Amniotic stem cell (primary cell): ENCODE measurements around the gene HSPA9.
A peak's percentile ranks its signal among the peaks of the same experiment; 100 is the strongest.

Experiments used
- DNase-seq: peaks from one replicate; lab custom pipeline; 2025; lab: John Stamatoyannopoulos, UW

The HSPA9 gene

DNA sequence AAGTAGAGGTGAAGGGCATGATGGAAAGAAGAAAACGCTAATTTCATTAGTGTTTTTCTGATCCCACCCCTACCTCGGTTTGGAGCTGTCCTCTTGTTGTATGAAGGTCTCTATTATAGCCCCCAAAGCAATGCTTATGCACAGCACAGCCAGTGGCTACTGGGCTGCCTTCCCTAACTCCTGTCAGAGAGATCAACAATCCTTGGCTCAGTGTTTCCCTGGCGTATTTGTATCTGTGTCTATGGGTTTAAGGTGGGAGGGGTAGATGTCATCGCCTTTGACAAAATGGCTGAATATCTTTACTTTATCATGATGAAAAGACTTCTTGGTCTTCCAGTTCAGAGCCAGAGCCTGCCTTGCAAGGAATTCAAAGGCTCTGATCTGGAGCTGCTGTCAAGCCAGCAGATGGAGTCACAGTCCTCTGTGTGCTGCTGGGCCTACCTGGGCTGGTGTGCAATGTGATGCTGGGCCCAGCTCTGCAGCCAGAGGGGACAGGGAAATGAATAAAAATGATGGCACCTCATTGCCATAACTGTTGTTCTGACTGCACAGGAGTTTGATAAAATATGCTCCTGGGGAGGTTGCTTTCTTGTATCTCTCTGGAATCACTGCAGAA, 20.1 kb upstream of the HSPA9 start:
- DNase-seq: no peak

- no peak for DNase-seq
These were observed 19.3 kb upstream of the HSPA9 start for GRCh38 chr5:138594305-138595058.

GRCh38 chr5:138588013-138588788, 13.0 kb upstream of the HSPA9 start:
- no peak for DNase-seq

DNA sequence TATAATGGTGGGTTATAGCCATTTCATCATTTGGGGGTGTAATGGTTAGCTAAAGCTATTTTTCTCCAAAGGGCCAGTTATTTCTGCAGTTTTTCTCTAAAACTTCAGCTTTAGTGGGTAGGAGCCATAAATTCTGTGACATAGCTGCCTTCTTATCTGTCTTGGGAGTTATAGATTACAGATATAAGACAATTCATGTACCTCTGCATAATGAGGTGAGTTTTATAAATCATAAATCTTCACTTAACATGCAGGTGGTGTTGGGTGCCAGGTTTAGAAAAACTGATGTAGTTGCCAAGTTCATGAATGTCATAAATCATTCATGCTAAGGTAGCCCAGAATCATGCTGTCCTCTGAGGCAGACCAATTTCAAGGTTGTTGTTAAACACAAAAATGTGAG, 10.0 kb upstream of the HSPA9 start:
- DNase-seq: no peak

DNA sequence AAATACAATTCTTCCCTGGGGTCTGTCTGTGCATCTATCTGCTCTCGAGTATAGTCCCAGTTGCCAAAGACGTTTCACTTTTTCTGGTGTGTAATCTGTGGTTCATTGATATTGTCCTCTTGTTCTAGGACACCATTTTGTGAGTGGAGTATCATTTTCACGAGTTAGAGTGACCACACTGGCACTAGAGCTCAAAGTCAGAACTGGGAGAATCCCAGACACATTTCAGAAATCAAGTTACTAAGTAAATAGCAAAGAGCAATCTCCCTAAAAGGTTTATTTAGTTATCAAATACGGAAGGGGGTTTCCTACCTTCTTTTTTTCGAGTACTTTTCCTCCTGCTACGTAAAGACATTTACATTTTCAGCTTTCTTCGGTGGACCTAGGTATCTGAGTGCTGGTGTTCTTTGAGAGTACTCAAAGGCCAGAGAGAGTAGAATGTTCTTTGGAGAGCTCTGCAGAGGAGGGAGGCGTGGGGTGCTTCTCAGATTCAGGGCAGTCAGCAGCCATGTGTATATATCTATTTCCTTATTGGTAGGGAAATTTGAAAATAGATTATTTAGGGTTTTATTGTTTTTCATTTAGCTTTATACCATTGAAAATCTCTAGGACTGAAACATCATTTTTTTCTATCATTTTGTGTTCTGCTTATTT, 8.9 kb upstream of the HSPA9 start:
- DNase-seq: no peak

GRCh38 chr5:138582959-138583358, 7.8 kb upstream of the HSPA9 start:
- DNase-seq: no peak

GRCh38 chr5:138580777-138581176, 5.6 kb upstream of the HSPA9 start:
- no peak for DNase-seq

DNA sequence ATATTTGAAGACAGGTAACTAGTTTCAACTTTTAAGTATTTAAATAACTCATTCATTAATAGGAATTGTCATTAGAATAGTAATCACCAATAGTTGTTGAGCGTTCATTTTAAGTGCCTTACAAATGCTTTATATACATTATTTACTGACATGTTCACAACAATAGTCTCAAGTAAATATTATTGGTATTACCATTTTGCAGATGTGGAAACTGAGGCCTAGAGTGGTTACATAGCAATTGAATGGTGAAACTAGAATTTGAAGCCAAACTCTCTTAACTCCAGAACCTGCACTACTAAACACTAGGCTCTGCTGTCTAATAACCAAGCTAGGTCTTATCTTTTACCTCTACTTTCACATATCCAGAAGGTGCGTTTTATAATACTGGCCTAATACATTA, 4.8 kb upstream of the HSPA9 start:
- DNase-seq: no peak

GRCh38 chr5:138579517-138579863, 4.3 kb upstream of the HSPA9 start:
- no peak for DNase-seq

DNA sequence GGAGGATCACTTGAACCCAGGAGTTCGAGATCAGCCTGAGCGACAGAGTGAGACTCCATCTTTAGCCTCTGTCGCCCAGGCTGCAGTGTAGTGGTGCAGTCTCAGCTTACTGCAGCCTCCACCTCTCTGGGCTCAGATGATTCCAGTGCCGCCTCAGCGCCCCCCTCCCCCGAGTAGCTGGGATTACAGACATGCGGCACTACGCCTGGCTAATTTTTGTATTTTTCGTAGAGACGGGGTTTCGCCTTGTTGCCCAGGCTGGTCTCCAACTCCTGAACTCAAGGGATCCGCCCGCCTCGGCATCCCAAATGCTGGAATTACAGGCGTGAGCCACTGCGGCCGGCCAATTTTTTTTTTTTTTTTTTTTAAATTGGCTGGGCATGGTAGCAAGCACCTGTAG, 2.3 kb upstream of the HSPA9 start:
- DNase-seq: no peak

GRCh38 chr5:138574744-138575193, 432 bp downstream of the HSPA9 start:
- peak; percentile 15 for DNase-seq

- DNase-seq: no peak
These were observed 1.1 kb downstream of the HSPA9 start for GRCh38 chr5:138573949-138574670.

- DNase-seq: no peak
These were observed 2.0 kb downstream of the HSPA9 start for GRCh38 chr5:138573223-138573622.

DNA sequence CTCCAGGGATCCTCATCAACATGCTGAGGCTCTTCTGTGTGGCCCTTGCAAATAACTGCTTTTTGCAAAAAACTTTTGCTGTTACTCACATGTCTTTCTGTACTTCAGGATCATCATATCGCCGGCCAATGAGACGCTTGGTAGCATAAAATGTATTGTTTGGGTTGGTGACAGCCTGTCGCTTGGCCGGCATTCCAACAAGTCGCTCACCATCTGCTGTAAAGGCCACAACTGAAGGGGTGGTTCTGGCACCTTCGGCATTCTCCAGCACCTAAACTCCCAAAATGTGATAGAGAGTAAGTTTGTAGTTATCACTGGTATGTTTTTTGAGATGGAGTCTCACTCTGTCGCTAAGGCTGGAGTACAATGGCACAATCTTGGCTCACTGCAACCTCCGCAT, 4.3 kb downstream of the HSPA9 start:
- no peak for DNase-seq

DNA sequence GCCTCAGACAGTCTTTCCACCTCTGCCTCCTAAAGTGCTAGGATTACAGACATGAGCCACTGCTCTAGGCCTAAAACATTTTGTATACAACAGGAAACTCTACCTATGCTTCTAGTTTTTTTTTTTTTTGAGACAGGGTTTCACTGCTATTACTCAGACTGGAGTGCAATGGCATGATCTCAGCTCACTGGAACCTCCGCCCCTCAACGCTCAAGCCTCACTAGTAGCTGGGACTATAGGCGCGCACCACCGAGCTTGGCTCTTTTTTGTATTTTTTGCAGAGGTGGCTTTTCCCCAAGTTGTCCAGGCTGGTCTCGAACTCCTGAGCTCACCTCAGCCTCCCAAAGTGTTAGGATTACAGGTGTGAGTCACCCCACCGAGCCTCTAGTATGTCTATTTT, 5.4 kb downstream of the HSPA9 start:
- DNase-seq: no peak

DNA sequence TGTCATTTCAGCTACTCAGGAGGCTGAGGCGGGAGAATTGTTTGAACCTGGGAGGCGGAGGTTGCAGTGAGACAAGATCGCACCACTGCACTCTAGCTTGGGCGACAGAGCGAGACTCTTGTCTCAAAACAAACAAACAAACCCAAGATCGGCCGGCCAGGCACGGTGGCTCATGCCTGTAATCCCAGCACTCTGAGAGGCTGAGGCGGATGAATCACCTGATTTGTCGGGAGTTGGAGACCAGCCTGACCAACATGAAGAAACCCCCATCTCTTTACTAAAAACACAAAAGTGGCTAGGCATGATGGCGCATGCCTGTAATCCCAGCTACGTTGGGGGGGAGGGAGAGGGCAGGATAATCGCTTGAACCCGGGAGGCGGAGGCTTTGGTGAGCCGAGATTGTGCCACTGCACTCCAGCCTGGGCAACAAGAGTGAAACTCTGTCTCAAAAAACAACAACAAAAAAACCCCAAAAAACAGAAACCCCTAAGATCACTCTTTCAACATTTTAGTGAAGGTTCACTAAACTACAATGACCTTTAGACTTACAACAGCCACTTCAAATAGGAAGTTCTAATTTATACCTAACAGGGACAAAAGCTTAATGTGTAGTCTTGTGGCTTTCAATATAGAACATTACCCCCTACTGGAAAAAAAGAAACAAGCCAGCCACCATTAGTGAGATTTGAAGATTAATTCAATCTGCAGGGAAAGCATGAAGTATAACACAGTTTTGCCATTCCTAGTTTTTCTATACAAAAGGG, 7.0 kb downstream of the HSPA9 start:
- no peak for DNase-seq

GRCh38 chr5:138566792-138567191, 8.4 kb downstream of the HSPA9 start:
- no peak for DNase-seq

GRCh38 chr5:138565100-138565821, 9.9 kb downstream of the HSPA9 start:
- no peak for DNase-seq

DNA sequence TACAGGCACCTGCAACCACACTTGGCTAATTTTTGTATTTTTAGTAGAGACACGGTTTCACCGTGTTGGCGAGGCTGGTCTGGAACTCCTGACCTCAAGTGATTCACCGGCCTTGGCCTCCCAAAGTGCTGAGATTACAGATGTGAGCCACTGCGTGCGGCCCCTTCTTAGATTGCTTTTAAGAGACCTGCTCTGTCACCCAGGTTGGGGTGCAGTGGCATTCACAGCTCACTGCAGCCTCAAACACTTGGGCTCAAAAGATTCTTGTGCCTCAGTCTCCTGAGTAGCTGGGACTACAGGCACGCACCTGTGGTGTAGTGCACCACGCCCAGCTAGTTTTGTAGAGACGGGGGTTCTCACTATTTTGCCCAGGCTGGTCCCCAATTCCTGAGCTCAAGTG, 11.0 kb downstream of the HSPA9 start:
- no peak for DNase-seq

DNA sequence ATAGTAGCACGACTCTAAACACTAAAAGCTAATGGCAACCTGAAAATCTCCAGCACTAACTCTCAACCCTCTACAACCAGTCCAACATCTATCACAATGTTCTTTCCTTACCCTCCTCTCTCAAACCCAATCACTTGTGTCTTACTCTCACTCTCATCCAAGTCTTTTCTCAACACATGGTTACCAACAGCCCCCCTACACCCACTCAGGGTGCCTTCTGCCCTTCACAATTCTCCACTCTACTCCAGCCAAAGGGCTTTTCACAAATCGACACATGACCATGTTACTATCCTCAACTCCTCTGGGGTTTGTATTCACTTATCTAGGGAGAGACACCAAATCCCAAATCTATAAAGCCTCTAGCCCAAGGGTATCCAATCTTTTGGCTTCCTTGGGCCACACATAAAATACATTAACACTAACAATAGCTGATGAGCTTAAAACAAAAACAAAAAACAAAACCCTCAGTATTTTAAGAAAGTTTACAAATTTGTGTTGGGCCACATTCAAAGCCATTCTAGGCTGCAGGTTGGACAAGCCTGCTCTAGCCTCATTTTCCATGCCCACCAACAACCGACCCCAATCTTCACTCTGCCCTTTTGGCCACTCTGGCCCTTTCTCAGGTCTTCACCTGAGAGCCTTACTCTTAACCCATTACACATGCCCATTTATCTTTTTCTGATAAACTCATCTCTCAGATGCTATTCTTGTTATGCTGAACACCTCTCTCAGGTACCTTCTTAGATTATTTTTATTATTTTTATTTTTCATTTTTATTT, 11.7 kb downstream of the HSPA9 start:
- DNase-seq: no peak
